ENCODE measurements around the gene CAMLG.
A peak's percentile ranks its signal among the peaks of the same experiment; 100 is the strongest.
"Not testable (repeated sequence)": the region's sequence is repeated elsewhere in the genome, so short reads cannot be mapped to it uniquely, and the experiment has no call there.

The CAMLG gene

GRCh38 chr5:134738133-134738962 is at the start of gene CAMLG:
Gene CAMLG (plus strand): TSS chr5:134738548. CDS start chr5:134738621, 73 bp downstream.
- H3K27ac ChIP-seq = peak within 1 kb of the TSS; percentile 85
- peak; percentile 63 for TF ChIP-seq CTCF (IDR thresholded peaks at IDR 0.05)
- TF ChIP-seq ZFX (IDR thresholded peaks at IDR 0.05; ENCODE audit: borderline replicate concordance) = no peak

- not testable (repeated sequence) for H3K27ac ChIP-seq
Observed at GRCh38 chr5:134690144-134690543, 48.2 kb upstream of the CAMLG start.

- H3K27ac ChIP-seq = no peak overlapping the region
- TF ChIP-seq ZFX (IDR thresholded peaks at IDR 0.05; ENCODE audit: borderline replicate concordance) = no peak
- TF ChIP-seq CTCF (IDR thresholded peaks at IDR 0.05) = no peak
Observed at GRCh38 chr5:134692722-134693121, 45.6 kb upstream of the CAMLG start.

- no peak for TF ChIP-seq CTCF (IDR thresholded peaks at IDR 0.05)
- no peak for TF ChIP-seq ZFX (IDR thresholded peaks at IDR 0.05; ENCODE audit: borderline replicate concordance)
- no peak overlapping the region for H3K27ac ChIP-seq
Observed at GRCh38 chr5:134708301-134708700, 30.0 kb upstream of the CAMLG start.

GRCh38 chr5:134714120-134714519 is 24.2 kb upstream of the CAMLG start:
- TF ChIP-seq ZFX (IDR thresholded peaks at IDR 0.05; ENCODE audit: borderline replicate concordance) = no peak
- TF ChIP-seq CTCF (IDR thresholded peaks at IDR 0.05) = no peak
- no peak overlapping the region for H3K27ac ChIP-seq

- no peak overlapping the region for H3K27ac ChIP-seq
- TF ChIP-seq CTCF (IDR thresholded peaks at IDR 0.05) (no peak), ZFX (IDR thresholded peaks at IDR 0.05; ENCODE audit: borderline replicate concordance) (no peak)
Observed at GRCh38 chr5:134714541-134714940, 23.8 kb upstream of the CAMLG start.

- H3K27ac ChIP-seq = not testable (repeated sequence)
Observed at GRCh38 chr5:134715466-134715865, 22.9 kb upstream of the CAMLG start.

- TF ChIP-seq ZFX (IDR thresholded peaks at IDR 0.05; ENCODE audit: borderline replicate concordance) (no peak), CTCF (IDR thresholded peaks at IDR 0.05) (no peak)
- no peak overlapping the region for H3K27ac ChIP-seq
Observed at GRCh38 chr5:134724872-134725271, 13.5 kb upstream of the CAMLG start.

Measured in 22Rv1 (cell line).